SK-N-DZ (cell line): Measurements from ENCODE around the gene CDK14.

Experiments
- DNase-seq: peaks from one replicate; pipeline ENCODE4 v3.0.0-alpha.2; 2015; ENCODE audit warnings: low spot score

Gene CDK14

GRCh38 chr7:90677486-90678404 lies 81.6 kb downstream of the CDK14 start:
- DNase-seq: no peak

DNA sequence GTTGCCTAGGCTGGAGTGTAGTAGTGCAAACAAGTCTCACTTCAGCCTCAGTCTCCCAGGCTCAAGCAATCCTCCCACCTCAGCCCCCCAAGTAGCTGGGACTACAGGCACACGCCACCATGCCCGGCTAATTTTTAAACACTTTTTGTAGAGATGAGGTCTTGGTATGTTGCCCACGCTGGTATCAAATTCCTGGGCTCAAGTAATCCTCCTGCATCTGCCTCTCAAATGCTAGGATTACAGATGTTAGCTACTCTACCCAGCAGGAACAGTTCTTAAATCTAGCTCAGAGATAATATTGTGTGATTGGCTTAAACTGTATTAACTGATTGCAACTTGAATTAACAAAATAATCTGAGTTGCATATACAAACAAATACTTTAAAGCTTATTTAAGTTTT lies 82.9 kb downstream of the CDK14 start:
- DNase-seq: no peak

DNA sequence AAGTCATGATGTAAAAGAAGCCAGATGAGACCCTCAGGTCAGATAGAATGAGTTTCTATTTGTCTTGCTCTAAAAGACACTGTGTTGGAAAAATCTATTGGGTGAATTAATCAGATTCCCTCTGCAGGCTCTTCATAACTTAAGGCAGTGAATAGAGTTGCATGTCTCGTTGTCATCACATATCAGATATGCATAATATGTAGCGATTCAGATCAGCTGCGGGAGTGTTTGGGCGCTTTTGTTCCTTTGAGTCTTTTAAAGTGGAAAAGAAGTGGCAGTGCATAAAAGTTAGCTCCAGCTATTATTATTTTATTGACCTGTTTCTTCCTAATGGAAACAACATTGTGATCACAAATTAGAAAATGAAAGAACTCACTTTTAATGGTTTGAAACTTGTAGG lies 84.4 kb downstream of the CDK14 start:
- DNase-seq: no peak

DNA sequence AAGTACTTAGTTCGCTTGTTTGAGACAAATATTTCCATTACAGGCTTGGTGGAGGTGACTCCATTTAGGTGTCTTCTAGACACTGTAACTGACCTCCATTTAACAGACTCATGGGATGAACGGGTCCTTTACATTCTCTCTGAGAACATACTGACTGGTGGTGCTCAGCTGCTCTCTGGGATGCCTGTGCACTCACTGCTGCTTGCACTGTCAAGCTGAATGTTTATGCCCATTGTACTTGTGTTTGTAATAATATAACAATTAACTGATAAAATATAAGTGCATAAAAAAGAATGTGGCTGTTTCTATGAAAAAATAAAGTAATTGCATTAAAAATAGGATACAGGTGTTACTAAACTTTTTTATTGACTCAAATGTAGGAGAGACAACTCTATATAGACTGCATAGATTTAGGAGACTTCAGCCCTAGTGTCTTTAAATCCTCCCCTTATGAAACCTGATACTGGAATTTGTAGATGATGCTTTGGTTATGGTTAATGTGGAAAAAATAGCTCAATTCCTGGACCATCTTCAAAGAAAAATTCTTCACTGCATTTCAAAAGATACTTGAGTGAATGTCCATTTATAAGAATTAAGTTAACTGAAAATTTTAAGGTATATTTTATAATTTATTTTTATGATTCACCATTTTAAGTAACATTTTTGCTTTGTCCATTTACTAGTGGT lies 85.4 kb downstream of the CDK14 start:
- no peak for DNase-seq

GRCh38 chr7:90686146-90686545 lies 90.0 kb downstream of the CDK14 start:
- DNase-seq: no peak

DNA sequence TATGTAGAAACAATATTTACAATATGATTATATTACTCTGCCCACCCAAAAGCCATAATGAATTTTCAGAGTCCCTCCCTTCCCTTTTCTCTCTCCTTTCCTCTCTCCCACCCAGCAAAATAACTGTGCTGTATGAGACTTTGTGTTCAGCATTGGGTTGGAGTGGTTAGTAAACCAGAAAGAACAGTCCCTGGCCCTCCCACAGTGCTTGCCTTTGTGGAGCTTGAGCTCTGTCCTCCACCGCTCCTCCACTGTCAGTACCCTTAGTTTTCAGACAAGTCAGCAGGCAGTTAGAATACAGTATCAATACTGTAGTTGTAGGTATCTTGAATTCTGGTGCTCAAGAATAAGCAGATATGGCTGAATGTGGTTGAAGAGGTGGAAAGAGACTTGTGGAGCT lies 92.7 kb downstream of the CDK14 start:
- no peak for DNase-seq

DNA sequence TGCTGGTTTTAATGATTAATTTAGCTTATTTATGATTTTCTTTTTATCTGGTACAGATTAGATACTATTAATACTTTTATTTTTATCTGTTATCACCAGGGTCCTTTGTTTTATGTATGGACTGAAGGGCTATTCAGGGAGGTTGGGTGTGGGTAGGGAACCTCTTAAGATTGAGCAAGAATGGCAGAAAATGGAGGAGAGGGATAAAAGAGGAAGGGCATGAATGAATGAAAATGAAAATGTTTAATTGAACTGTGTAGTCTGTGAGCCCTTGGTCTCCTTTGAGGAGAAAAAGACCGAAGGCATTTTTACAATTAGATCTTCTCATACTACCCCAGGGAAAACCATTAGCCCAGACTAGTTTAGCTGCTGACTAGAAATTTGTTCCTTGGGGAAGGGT lies 93.1 kb downstream of the CDK14 start:
- no peak for DNase-seq

- no peak for DNase-seq
Observed at GRCh38 chr7:90690159-90690858, 94.2 kb downstream of the CDK14 start.

DNA sequence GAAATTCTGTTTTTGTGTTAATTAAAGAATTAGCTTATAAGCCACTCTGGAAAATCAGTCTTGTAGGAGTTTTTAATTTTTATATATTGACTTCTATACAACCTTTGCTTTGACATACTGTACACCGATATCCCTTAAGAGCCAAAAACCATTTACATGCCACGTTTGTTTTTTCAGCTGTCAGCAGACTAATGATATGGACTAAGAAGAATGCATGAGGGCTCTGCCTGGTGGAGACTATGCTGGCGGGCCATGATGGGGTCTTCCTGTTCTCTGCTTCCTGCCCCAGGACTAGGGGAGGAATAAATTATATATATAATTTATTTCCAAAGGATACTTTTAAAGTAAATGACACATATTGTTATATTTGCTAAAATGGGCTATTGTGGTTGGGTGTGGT lies 96.3 kb downstream of the CDK14 start:
- DNase-seq: no peak

DNA sequence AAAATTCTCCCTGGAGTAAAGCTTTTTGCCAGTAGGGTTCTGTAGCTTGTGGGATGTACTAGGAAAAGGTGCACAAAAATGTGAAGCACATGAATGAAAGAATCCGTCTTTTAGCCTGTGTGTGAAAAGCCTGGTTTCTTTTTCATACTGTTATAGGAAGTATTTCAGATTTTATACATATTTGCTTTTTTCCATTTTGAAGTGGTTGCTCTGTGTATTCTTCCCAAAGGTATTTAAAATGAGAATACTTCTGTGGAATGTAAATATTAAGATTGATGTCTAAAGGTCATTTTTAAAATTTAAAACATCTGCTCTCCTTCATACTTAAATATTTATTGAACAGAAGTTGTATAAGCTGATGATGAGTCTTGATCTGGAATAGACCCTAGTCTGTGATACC lies 96.8 kb downstream of the CDK14 start:
- DNase-seq: no peak

GRCh38 chr7:90693939-90694338 lies 97.8 kb downstream of the CDK14 start:
- no peak for DNase-seq

GRCh38 chr7:90698616-90699015 lies 102.5 kb downstream of the CDK14 start:
- DNase-seq: no peak

DNA sequence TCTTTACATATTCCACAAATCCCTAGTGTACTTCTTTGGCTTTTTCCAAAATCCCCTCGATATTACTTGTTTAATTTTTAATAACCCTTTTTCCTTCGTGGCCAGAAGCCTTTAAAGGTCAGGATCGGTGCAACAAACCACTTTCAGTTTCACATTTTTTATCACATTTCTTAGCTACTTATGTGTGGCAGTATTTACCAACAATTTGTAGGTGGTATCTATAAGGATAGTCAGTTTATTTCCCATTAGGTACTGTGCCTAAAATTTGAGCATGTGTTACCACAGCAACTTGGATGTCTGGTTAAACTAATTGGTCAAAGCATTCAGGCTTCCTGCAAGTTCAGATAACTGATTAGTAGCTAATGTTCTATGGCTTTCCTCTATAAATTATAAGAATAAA lies 104.9 kb downstream of the CDK14 start:
- no peak for DNase-seq

- no peak for DNase-seq
Observed at GRCh38 chr7:90701771-90702170, 105.7 kb downstream of the CDK14 start.

DNA sequence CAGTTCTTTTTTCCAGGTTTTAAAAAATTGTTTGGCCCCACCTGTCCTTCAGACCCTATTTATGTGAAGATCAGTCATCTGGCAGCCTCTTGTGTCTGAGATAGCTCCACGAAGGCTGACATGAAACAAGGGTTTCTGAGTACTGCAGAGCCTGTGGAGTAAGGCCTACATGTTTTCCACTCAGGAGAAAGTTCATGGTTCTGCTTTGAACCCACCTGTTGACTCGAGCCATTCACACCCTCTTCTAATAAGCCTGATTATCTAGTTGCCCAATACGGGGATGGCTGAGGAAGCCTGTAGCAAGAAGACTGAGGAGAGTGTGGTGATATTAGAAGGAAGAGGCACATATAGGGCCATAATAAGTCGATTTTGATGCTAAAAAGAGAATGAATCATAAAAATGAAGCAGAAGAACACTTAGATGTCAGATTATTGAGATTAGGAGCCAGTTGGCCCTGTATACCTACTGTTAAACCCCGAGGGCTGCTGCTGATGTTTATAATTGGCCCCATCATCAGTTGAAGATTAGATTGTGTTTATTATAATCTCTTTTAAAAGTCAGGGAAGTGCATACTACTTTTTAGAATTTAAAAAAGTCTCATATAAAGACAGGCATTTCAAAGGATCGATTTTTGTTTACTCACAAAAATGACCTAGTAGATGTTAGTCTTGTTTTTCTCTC lies 109.4 kb downstream of the CDK14 start:
- DNase-seq: no peak

DNA sequence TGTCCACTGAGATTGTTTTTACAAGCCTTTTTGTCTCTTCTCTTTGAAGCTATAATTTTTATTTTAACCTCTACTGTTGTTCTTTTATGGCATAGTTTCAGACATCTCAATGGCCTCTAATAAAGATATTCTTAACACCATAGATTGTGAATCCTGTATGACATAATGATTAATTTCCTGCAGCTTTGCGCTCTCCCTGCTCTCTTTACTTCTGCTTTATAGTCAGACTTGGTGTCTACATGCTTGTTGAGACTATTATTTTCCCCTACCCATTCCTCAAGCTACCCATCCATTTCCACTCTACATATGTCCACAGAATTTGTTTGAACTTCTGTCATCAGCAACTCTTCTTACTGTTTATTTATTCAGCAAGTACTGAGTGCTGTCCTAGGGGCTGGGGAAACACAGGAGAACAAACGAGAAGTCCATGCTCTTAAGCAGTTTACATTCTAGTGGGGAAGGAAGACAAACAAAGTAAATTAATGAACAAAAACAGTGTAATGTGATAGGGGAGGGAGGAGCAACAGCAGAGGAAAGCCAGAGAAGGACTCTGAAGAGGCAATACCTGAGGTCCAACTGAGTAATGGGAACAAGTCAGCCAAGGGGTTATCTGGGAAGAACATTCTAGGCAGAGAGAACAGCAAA lies 110.1 kb downstream of the CDK14 start:
- DNase-seq: no peak

DNA sequence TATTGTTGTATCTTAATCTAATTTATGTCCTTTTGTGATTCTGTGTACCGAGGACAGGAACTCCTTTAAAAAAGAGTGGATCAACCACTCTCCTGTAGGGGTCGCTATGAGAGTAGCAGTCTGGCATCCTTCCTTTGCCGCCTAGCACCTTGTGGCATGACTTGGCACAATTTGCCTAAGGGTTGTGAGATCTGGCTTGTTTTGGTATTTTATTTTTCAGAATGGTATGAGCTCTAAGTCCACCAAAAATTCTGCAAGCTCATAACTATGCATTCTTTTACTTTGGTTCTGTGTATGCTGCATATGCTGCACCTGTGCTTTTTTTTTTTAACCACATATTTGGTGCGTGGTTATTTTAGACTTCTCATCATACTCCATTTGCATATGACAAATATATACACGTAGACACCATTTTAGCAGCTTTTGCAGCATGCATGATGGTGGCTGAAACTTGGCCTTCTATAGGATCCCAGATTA lies 112.8 kb downstream of the CDK14 start:
- no peak for DNase-seq

- no peak for DNase-seq
Observed at GRCh38 chr7:90709501-90710465, 113.7 kb downstream of the CDK14 start.

GRCh38 chr7:90710466-90710850 lies 114.3 kb downstream of the CDK14 start:
- no peak for DNase-seq

DNA sequence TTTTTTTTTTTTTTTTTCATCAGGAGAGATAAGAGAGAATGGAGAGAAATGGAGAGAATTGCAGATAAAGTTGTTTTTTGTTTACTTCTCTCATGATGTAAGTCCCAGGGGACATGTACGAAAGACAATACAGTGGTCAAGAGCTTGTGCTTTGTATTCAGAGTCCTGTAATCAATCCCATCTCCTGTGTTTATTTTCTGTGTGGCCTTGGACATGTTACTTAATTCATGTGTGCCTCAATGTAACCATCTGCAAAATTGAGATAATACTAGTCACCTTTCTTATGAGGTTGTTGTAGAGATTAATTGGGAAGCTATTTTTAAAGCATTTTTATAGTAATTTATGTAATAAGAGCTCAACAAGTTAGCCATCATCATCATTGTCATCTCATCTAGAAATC lies 117.5 kb downstream of the CDK14 start:
- DNase-seq: no peak
